AG04450 (cell line): ENCODE data around the gene ISCU. TPM values are rescaled to one million over a fixed set of nuclear protein-coding genes. Genes with fewer than 3 reads are reported as not detected.
A peak's percentile ranks its signal among the peaks of the same experiment; 100 is the strongest.

ENCODE experiments used
- CTCF ChIA-PET: fragments of 300-600, 350-600 bp; formaldehyde crosslinking; extraction: SDS; loops from one replicate; lab custom pipeline; 2022; ENCODE audit warnings: antibody characterized with exemption, inconsistent platforms; lab: Charles Lee
- POLR2A ChIA-PET: fragments of 350-600 bp; formaldehyde crosslinking; extraction: SDS; loops from one replicate; lab custom pipeline; 2021; ENCODE audit warnings: antibody characterized with exemption, inconsistent platforms; lab: Yijun Ruan, JAX
- DNase-seq: peaks from one replicate; pipeline ENCODE4 v3.0.0-alpha.2; 2011; ENCODE audit warnings: low read depth, low spot score
- H3K27ac ChIP-seq: one replicate; pipeline ENCODE4 v1.5.1; 2012; ENCODE audit warnings: low read depth, low read length, control low read depth
- H3K27me3 ChIP-seq: one replicate; pipeline ENCODE4 v1.6.0; 2012; ENCODE audit warnings: low read length; ENCODE audit not compliant: control insufficient read depth, insufficient read depth
- H3K4me3 ChIP-seq: 2 replicates; pipeline ENCODE4 v1.5.1; 2011; ENCODE audit warnings: mild to moderate bottlenecking, low read depth, low read length, control low read depth
- H3K9me3 ChIP-seq: 2 replicates; pipeline ENCODE4 v1.5.1; 2012; ENCODE audit warnings: low read length; ENCODE audit not compliant: control insufficient read depth, insufficient read depth
- CTCF ChIP-seq: IDR thresholded peaks from 2 replicates; pipeline ENCODE4 v1.5.1; 2011; ENCODE audit warnings: low read depth, low read length, control low read depth, inconsistent platforms
- polyA plus RNA-seq: library from polyadenylated mRNA; depleted of rRNA; stranded (reverse); fragments of >200 nt; gene quantifications from 2 replicates; pipeline ENCODE4 v1.2.3, GENCODE V29; 2011

ISCU gene
- polyA plus RNA-seq, 1 experiment, result 184 TPM

- H3K27me3 ChIP-seq, result no peaks in the 10 kb centered on the region
- ChIA-PET CTCF (no interaction called here), POLR2A (interaction anchor here (1.2 kb wide), 1 partner anchor 16 kb away, joined by 3 read pairs; no protein-coding TSS in a partner anchor)
- no peak for DNase-seq
- no peak overlapping the region for H3K27ac ChIP-seq
- no peak overlapping the region for H3K4me3 ChIP-seq
- TF ChIP-seq CTCF, result no peak
- H3K9me3 ChIP-seq, result no peaks in the 10 kb centered on the region
Measured at GRCh38 chr12:108599541-108599940, 37.1 kb downstream of the ISCU start.

GRCh38 chr12:108599948-108600701 lies 37.7 kb downstream of the ISCU start:
- no peak for DNase-seq
- no peak for TF ChIP-seq CTCF

GRCh38 chr12:108600702-108601007 lies 38.3 kb downstream of the ISCU start:
- no peak for TF ChIP-seq CTCF
- H3K9me3 ChIP-seq, result no peaks in the 10 kb centered on the region
- ChIA-PET CTCF (interaction anchor here (0.6 to 0.9 kb wide), 3 partner anchors 17 to 131 kb away, joined by 3 read pairs; no protein-coding TSS in a partner anchor), POLR2A (interaction anchor here (1.2 kb wide), 1 partner anchor 15 kb away, joined by 3 read pairs; no protein-coding TSS in a partner anchor)
- H3K27ac ChIP-seq, result peak overlapping the region; percentile 11
- no peak for DNase-seq
- no peak overlapping the region for H3K4me3 ChIP-seq
- H3K27me3 ChIP-seq, result no peaks in the 10 kb centered on the region

More at GRCh38 chr12:108599948-108600701, 37.7 kb downstream of the ISCU start:
- POLR2A ChIA-PET, result interaction anchor here (1.2 kb wide), 1 partner anchor 15 kb away, joined by 3 read pairs; no protein-coding TSS in a partner anchor
- H3K9me3 ChIP-seq, result no peaks in the 10 kb centered on the region
- CTCF ChIA-PET, result interaction anchor here (0.6 to 0.9 kb wide), 3 partner anchors 18 to 132 kb away, joined by 3 read pairs; no protein-coding TSS in a partner anchor
- H3K27ac ChIP-seq, result peak overlapping the region; percentile 11
- no peak overlapping the region for H3K4me3 ChIP-seq
- H3K27me3 ChIP-seq, result no peaks in the 10 kb centered on the region

- DNase-seq, result no peak
- POLR2A ChIA-PET, result no interaction called here
- Histone ChIP-seq H3K9me3 (no peaks in the 10 kb centered on the region), H3K27me3 (no peaks in the 10 kb centered on the region), H3K27ac (no peak overlapping the region), H3K4me3 (no peak overlapping the region)
- CTCF ChIA-PET, result interaction anchor here (0.6 to 0.7 kb wide), 2 partner anchors 32 kb away, joined by 3 to 4 read pairs; no protein-coding TSS in a partner anchor
- no peak for TF ChIP-seq CTCF
Measured at GRCh38 chr12:108602209-108602705, 39.9 kb downstream of the ISCU start.
